HG02981 (cell line): ENCODE results near the gene FCER1G.

Source experiments
- ATAC-seq: cut with Tn5 transposase; IDR thresholded peaks from one replicate; pipeline ENCODE4 v1.9.1; 2021; ENCODE audit warnings: mild to moderate bottlenecking, moderate library complexity; ENCODE audit not compliant: unreplicated experiment

Gene FCER1G

GRCh38 chr1:161187311-161187710, 27.8 kb upstream of the FCER1G start:
- no peak for ATAC-seq

- ATAC-seq = no peak
Observed at GRCh38 chr1:161188381-161188780, 26.7 kb upstream of the FCER1G start.

GRCh38 chr1:161189036-161189435, 26.1 kb upstream of the FCER1G start:
- no peak for ATAC-seq

- ATAC-seq = no peak
Observed at GRCh38 chr1:161190962-161191521, 24.1 kb upstream of the FCER1G start.

GRCh38 chr1:161191971-161192370, 23.1 kb upstream of the FCER1G start:
- no peak for ATAC-seq

- ATAC-seq = peak; percentile 74
Observed at GRCh38 chr1:161192476-161193465, 22.3 kb upstream of the FCER1G start.

GRCh38 chr1:161193561-161194235, 21.4 kb upstream of the FCER1G start:
- ATAC-seq = no peak

- ATAC-seq = no peak
Observed at GRCh38 chr1:161195171-161195570, 19.9 kb upstream of the FCER1G start.

- no peak for ATAC-seq
Observed at GRCh38 chr1:161196111-161196510, 19.0 kb upstream of the FCER1G start.

GRCh38 chr1:161196521-161197451, 18.3 kb upstream of the FCER1G start:
- ATAC-seq = no peak

GRCh38 chr1:161197560-161198193, 17.4 kb upstream of the FCER1G start:
- no peak for ATAC-seq

- ATAC-seq = no peak
Observed at GRCh38 chr1:161198194-161198896, 16.8 kb upstream of the FCER1G start.

GRCh38 chr1:161198897-161199431, 16.1 kb upstream of the FCER1G start, which contains the start of gene ADAMTS4:
TSS of gene ADAMTS4 (minus strand) at chr1:161199054. CDS start at chr1:161198627, 427 bp downstream.
- no peak for ATAC-seq

GRCh38 chr1:161199506-161200139, 15.5 kb upstream of the FCER1G start:
- ATAC-seq = no peak

- ATAC-seq = no peak
Observed at GRCh38 chr1:161200421-161200991, 14.6 kb upstream of the FCER1G start.

- ATAC-seq = no peak
Observed at GRCh38 chr1:161200992-161201835, 13.9 kb upstream of the FCER1G start.
